ENCODE data around the gene SEPSECS. TPM values are rescaled to one million over a fixed set of nuclear protein-coding genes. Genes with fewer than 3 reads are reported as not detected.

Gene SEPSECS
- 21.9 TPM for polyA plus RNA-seq (ENCODE audit: insufficient read length)
- long read RNA-seq, donor 1, full-length matches to known transcripts = 3 of 3 reads
- long read RNA-seq, donor 1, partial matches to known transcripts = 0 of 3 reads
- long read RNA-seq, donor 1, other reads (novel, unspliced or antisense) = 0 of 3 reads
- long read RNA-seq, donor 2, full-length matches to known transcripts = 3 of 3 reads
- long read RNA-seq, donor 2, partial matches to known transcripts = 0 of 3 reads
- long read RNA-seq, donor 2, other reads (novel, unspliced or antisense) = 0 of 3 reads
- long read RNA-seq, donor 3, full-length matches to known transcripts = 1 of 1 reads
- long read RNA-seq, donor 3, partial matches to known transcripts = 0 of 1 reads
- long read RNA-seq, donor 3, other reads (novel, unspliced or antisense) = 0 of 1 reads
- long read RNA-seq, donor 4 = 0 reads
- long read RNA-seq, donor 5, full-length matches to known transcripts = 5 of 50 reads
- long read RNA-seq, donor 5, partial matches to known transcripts = 39 of 50 reads
- long read RNA-seq, donor 5, other reads (novel, unspliced or antisense) = 6 of 50 reads
- long read RNA-seq, donor 6, full-length matches to known transcripts = 2 of 7 reads
- long read RNA-seq, donor 6, partial matches to known transcripts = 0 of 7 reads
- long read RNA-seq, donor 6, other reads (novel, unspliced or antisense) = 5 of 7 reads
- long read RNA-seq, donor 7, full-length matches to known transcripts = 5 of 14 reads
- long read RNA-seq, donor 7, partial matches to known transcripts = 0 of 14 reads
- long read RNA-seq, donor 7, other reads (novel, unspliced or antisense) = 9 of 14 reads
- long read RNA-seq, donor 8, full-length matches to known transcripts = 2 of 2 reads
- long read RNA-seq, donor 8, partial matches to known transcripts = 0 of 2 reads
- long read RNA-seq, donor 8, other reads (novel, unspliced or antisense) = 0 of 2 reads

DNA sequence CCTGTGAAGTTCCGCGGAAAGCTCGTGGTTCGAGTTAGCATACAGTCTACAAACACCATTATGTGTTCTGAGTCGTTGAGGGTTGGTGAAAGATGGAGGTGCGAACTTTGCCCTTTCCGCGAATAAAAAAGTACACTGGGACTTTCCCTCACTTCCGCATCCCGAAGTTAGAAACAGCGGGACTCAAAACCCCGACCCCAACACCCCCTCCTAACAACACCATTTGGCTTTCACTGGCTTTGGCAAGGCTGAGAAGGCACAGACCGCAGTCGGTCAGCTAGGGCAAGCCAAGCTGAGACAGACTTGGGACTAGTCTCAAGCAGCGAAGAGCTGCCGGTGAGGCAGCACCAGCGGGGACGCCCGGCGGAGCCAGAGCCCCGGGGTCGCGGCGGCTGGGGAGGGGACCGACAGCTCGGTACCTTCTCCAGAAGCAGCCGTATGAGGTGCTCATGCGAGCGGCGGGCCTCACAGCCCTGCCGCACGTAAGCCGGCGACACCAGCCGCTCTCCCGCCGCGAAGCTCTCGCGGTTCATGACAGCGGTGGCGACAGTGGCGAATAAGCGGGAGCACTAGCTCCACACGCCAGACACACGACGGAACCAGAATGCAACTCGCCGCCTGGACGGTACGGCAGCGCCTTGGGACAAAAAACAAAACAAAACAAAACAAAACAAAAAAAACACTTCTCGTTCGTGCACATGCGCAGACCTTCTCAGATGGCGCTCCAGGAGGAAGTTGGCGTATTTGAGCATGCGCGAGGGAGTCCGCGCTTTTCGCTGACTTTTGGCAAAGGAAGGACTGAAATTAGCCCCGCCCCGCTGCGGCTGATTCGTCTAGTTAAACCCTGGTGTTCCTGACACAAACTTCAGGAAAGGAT lies at the start of gene SEPSECS:
TSS of gene SEPSECS (minus strand) at position 613 of the 877 bp plus-strand sequence. CDS start at position 533, 80 bp downstream.
- peak; percentile 99 for DNase-seq

DNA sequence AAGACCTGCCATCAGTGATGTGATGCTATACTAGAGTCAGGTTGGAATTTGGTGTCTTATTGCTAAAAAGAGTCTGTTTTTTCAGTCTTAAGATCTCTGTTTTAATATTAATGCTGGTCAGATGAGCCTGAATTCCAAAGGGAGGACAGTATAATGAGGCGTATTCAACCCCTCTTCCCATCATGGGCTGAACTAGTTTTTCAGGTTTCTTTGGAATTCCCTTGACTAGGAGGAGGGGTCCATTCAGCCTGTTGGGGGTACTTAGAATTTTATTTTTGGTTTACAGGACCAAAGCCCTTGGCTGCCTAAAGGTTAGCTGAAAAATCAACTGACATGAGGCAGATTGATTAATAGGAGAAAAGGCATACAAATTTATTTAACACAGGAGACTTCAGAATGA lies 49.5 kb upstream of the SEPSECS start:
- no peak for DNase-seq

DNA sequence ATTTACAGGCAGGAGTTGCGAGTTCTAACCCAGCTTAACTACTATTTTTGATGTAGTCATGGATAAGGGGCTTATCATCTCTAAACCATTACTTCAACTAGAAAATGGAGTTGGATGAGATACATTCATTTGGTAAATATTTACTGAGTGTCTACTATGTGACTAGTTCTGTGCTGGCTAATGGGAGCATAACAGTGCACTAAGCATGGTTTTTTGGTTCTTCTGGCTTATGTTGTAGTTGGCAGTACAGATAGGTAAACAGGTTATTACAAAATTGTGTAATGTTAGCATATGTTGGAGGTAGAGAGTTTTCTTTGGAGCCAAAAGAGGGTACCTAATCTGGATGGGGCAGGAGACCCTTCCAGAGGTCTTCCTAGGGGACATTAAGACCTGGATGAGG lies 47.7 kb upstream of the SEPSECS start:
- no peak for DNase-seq

DNA sequence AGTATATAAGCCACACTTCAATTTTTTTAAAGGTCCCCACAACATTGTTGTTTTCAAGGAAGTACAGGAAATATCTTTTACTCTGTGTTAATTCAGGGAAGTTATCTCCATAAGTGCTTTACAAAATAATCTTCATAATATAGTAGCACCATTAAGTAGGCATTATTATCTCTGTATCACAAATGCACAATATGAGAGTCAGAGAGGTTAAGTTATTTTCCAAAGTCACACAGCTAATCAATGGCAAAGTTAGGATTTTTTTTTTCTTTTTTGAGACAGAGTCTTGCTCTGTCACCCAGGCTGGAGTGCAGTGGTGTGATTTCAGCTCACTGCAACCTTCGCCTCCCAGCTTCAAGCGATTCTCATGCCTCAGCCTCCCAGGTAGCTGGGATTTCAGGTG lies 38.5 kb upstream of the SEPSECS start:
- no peak for DNase-seq

DNA sequence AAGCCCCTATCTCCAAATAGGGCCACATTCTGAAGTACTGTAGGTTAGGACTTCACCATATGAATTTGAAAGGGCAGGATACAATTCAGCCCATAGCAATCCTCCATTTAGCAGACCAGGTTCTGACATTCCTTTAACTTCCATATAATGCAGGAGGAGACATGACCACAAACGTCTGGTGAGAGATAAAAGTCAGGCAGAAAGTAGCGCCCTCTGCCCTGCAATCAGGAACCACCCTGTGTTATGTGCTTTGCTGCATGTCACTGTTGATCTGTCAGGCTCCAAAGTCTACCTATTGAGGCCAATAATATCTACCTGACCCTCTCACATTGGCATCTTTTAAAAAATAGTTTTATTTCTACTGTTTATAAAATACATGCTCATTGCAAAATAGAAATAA lies 30.2 kb upstream of the SEPSECS start:
- no peak for DNase-seq

DNA sequence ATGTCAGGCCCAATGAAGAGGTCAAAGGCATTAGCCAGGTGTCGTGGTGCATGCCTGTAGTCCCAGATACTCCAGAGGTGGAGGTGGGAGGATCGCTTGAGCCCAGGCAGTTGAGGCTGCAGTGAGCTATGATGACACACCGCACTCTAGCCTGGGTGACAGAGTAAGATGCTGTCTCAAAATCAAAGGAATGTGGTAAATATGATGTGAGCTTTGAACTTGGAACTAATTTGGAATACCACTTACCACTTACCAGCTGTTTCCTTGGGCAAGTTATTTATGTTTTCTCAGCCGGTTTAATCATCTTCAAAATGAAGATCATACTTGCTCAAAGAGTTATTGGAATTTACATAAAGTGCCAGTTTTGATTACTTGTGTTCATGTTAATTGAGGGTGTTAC lies 23.8 kb upstream of the SEPSECS start:
- no peak for DNase-seq

DNA sequence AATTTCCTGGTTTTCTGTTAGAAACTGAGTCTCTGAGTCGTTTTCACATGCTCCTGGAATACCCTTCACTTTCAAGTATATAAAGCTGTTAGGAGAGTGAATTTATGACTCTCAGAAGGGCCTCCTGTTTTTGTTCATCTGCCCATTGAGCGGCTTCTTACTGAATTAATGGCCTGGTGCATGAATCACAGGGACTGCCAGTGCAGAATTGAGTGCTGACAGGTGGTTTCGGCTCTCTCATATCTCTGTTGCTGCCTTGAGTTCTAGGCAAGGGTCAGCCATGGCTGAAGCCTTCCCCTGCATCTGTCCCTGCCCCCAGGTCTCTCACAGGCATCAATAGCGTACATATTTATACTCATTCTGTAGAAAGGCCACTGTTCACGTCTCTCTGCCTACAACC lies 22.7 kb upstream of the SEPSECS start:
- DNase-seq = no peak

DNA sequence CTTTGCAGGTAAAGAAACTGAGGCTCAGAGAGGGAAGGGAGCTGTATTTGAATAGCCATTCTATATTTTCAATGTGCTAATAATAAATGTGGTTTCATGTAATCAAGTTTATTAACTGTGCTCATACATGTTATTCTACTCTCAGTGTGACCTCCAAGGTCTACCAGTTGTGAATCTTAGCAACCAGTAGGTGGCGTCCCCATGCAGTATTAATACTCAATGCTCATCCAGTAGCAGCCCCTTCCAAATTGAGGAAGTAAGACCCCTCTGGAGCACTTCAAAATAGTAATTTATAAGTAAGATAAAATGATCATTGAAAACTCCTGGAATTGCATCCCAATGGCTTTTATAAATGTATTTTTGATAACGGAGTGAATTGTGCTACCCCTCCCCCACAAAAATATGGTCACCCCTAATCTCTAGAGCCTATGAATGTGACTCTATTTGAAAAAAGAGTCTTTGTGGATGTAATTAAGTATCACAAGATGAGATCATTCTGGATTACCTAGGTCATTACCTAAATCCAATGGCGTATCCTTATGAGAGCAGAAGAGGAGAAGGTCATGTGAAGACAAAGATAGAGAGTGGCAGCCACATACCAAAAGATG lies 20.4 kb upstream of the SEPSECS start:
- DNase-seq = no peak

DNA sequence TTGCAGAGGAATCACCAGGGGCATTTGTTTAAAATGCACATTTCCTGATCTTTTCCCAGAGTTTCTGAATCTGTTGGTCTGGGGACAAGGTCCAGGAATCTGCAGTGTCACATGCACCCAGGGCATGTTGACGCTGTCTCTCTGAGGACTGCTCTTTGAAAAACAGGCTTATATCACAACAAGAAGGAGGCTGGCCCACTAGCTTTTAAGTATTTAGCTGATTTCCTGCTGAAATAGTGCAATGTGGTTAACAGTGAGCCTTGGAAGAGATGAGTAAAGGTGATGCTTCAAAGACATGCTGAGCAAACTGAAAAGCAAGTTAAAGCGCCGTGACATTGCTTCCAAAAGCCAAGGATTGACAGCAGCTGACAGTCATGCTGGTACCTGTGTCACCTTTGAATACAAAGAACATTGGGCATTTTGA lies 18.6 kb upstream of the SEPSECS start:
- DNase-seq = no peak

DNA sequence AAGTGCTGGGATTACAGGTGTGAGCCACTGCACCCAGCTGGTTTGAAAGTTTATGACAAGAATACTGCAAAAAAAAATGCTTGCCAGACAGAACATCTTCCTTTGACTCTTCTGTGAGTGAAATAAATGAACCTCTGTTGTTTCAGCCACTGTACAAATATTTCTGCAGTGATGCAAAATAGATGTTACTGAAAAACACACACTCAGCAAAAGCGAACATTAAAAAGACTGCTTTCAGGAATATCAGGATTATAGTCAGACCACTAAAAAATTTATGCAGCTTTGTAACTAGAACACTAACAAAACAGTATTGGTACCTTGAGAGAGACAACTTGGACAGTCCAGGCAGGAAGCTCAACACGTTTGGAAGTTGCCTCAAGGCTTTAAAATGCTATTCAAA lies 16.9 kb upstream of the SEPSECS start:
- no peak for DNase-seq

DNA sequence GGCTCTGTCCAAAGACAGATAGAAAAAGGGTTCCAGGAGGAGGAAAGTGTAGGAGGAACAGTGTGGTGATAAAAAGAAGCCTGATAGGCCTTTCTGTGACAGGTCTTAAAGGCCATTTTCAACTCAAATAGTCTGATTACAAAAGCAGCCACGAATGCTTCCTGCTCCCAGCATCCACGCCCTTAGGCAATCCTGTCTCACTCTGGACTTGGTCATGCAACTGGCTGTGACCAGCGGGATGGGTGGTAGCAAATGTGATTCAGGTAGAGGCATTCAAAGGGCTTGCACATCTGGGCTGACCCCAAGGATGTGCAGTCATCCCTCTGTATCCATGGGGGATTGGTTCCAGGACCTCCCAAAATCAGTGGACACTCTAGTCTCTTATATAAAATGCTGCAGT lies 14.4 kb upstream of the SEPSECS start:
- no peak for DNase-seq

DNA sequence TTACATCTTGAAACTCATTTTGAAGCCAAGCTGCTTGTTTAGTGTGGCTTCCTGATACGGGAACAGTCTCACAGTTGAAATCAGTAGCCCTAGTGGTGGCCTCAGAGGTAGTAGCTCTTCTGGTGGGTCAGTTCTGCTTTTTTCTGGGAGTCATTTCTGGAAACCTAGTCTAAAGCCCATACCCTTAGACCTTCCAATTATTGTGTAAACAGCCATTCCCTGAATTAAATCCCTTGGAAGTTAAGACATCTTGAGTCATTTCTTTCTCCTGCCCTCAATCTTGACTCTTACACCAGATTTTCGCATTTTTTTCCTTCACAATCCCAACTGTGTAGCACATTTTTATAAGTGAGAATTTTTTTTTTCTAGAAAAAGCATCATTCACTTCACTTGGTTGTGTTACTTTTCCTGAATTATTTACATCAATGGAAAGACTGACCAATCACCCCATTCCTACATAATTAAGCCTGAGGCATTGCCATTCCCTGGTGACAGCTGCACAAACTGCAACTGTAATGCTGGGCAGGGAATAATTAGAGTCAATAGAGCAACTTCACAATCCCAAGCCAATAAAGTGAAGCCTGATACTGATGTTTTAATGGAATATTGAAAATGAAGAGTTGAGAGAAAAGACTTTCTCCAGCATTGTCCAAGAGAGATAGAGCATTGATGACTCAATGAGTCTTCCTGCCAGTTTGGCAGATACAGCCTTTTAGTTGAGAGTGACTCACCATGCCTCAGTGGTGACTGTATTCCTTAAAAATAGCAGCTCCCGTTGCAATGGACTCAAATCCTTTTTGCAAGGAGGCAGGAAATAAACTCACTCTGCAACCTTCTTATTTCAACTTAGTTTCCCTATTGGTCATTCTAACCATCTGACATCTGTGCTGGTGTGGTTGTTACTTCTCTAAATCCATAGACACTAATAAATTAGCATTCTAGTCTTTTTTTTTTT lies 13.0 kb upstream of the SEPSECS start:
- no peak for DNase-seq

DNA sequence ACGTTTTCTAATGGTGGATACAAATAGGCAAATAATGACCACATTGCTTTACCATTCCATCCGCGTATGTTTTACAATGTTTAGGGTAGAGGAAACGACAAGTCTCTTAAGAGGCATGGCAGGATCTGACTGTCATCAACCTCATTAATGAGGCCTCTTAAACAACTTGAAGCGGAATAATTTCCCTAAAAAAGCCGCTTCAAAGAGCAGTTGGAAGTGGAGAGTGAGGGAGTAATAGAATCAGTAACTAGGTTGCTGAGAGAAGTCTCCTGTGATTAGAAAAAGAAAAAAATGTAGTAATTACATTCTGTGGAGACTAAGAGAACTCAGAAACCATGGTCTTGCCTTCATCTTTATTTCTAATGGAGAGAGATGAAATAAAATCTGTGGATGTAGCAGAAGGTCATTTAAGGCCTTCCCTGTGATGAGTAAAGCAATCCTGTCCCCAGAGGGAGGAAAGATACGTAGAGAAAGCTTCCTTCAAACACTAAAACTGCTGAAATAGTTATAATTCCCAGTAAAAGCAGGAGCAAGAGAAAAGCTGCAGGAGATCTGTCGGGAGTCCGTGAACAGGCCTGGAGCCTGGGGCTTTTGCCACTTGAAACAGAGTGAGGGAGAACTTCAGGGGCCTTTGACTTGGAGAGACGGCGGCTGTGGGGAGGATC lies 11.1 kb upstream of the SEPSECS start:
- DNase-seq = no peak

DNA sequence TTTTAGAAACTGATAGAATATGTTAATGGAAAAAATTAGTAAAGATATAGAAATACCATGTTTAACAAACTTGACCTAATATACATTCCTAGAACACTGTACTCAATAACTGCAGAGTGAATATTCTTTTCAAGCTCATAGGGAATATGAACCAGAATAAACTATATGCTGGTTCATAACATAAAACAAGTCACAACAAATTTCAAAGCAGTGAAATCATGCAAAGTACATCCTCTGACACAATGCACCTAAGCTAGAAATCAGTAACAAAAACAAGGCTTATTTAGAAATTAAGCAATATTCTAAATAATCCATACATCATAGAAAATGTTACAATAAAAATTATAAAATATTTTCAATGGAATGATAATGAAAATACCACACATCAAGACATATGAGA lies 9.2 kb upstream of the SEPSECS start:
- no peak for DNase-seq

DNA sequence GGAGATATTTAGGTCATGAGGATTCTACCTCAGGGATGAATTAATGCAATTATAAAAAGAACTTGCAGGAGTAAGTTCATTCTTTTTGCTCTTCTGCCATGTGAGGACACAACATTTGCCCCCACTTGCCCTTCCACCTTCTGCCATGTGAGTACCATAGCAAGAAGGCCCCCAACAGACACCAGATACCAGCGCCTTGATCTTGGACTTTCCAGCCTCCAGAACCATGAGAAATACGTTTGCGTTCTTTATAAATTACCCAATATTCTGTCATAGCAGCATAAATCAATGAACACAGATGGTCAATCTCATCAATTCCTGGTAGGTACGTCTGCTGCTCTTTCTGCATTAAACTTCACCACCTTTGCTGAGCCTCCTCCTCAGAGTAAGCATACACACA lies 5.7 kb upstream of the SEPSECS start:
- no peak for DNase-seq

DNA sequence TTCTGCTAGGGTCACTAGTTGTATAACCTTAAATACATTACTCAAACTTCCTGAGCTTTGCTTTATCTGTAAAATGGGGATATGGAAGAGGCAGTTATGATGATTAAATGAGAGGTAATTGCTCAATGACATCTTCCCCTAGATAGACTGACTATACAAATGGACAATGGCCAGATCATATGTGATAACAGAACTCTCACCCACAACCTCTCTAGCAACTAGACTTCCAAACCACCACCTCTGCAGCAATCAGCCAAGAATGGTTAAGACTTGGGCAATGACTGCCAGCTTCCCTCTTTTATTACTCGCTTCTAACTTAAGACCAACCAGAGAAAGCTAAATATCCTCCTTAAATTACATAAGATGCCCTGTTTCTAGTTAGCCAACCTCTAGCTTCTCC lies 2.9 kb upstream of the SEPSECS start:
- DNase-seq = no peak

DNA sequence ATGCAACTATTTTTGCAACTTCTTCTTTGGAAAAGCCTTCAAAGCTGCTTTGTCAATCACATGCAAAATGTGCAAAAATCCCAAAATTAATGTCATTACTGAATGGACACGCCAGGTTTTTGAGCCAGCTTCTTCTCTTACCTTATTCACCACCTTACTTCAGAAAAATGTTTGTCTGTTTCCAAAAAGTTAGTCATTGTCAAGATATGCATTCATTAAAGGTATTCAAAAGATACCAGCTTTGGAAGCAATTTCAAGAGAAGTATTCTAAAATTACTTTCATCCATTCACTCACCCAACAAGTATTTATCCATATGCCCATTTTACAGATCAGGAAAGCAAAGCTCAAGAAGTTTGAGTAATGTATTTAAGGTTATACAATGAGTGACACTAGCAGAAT lies 2.3 kb upstream of the SEPSECS start:
- no peak for DNase-seq

DNA sequence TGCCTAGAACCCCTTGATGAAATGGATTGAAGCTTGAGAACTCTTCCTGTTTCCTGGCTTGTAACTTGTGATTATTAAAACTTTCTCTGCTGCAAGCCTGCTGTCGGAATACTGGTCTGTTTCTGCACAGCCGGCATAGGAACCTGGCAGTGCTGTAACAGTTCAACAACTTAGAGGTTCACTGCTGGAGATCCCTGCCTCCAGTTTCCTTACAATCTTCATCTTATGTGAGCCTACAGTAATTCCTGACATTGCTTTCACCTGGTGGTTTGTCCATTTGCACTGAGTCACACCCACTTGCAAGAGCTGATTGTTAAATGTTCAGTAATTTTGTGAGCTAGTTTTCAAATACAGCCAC lies 1.3 kb upstream of the SEPSECS start:
- DNase-seq = no peak

DNA sequence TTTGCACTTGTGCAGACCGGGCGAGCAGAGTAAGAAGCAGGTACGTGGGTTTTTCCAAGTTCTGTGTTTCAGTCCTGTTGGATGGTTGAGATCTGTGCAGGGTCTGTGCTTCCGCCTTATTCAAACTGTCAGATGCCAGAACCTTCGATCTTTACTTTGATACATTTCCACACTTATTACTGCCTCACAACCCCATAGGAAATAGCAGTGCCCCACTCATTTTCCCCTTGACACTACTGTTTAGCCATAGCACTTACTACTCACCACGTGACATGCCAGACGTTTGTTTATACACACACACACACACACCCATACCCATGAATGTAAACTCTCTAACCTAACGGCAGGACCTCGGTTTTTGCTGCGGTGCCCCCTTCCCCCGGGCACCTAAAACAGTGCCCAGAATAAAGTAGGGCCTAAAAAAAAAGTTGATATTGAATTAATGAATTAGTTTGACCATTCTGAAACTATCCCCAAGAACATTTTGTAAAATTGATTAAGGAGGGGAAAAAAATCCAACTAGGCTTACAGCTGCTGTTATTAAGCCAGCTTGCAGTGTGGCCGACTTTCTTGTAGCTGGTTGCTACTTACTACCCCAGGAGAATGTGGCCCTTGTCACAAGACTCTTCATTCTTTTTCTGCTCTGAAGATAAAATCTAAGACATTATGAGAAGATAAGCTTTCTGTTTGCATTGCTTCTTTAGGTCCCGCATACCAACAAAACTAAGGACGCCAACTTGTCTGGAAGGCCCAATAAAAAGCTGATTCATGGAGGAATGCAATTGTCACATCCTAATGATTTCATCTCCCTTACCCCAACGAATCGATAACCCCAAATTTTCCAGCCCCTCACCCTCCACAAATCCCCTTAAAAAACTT lies 704 bp upstream of the SEPSECS start:
- no peak for DNase-seq

Data from left kidney (tissue), 8 donors.